ENCODE results near the gene ITGA2.

- TF ChIP-seq CTCF (IDR thresholded peaks at IDR 0.05) (no peak), POLR2A (IDR thresholded peaks at IDR 0.05) (no peak)
Measured at GRCh38 chr5:53128481-53128880, 139.3 kb downstream of the ITGA2 start.

Data from thyroid gland (tissue), 4 donors.